ENCODE results near the gene WFDC13. TPM values are rescaled to one million over a fixed set of nuclear protein-coding genes. Genes with fewer than 3 reads are reported as not detected.

Gene WFDC13
- total RNA-seq, 4 donors from 2014 or later, result not detected

DNA sequence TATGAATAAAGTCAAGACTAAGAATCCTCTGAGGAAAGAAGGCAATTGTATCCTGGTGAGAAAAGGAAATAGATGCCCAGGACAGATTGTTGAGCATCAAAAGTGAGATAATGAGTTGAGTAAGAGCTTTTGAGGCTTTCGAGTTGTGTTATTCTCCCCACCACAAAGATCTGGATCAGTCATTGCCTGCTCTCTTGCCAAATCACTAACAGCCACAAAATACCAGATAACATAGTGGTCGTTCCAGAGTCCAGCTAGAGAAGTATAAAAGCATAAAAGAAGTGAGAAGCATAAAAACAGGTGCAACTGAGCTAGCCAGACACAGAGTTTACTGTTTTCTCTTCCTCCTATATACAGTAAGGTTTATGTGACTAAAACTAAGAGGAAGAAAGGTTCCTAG, 25.2 kb downstream of the WFDC13 start:
- no peaks in the 10 kb centered on the region for H3K27me3 ChIP-seq
- DNase-seq, result no peak

DNA sequence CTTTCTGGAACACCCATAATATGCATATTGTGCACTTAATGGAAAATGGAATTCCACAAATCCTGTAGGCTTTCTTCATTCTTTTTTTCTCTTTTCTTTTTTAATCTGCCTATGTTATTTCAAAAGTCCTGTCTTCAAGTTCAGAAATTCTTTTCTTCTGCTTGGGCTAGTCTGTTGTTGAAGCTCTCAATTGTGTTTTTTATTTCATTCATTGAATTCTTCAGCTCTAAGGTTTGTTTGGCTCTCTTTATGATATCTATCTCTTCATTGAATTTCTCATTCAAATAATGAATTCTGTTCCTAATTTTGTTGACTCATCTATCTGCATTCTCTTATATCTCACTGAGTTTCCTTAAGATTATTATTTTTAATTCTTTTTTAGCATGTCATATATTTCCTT, 30.4 kb downstream of the WFDC13 start:
- Histone ChIP-seq H3K9me3 (no peaks in the 10 kb centered on the region), H3K27me3 (no peaks in the 10 kb centered on the region), H3K4me3 (no peak overlapping the region), H3K36me3 (no peaks in the 10 kb centered on the region), H3K4me1 (no peaks in the 10 kb centered on the region), H3K27ac (no peak overlapping the region)
- TF ChIP-seq, protein P1, sequence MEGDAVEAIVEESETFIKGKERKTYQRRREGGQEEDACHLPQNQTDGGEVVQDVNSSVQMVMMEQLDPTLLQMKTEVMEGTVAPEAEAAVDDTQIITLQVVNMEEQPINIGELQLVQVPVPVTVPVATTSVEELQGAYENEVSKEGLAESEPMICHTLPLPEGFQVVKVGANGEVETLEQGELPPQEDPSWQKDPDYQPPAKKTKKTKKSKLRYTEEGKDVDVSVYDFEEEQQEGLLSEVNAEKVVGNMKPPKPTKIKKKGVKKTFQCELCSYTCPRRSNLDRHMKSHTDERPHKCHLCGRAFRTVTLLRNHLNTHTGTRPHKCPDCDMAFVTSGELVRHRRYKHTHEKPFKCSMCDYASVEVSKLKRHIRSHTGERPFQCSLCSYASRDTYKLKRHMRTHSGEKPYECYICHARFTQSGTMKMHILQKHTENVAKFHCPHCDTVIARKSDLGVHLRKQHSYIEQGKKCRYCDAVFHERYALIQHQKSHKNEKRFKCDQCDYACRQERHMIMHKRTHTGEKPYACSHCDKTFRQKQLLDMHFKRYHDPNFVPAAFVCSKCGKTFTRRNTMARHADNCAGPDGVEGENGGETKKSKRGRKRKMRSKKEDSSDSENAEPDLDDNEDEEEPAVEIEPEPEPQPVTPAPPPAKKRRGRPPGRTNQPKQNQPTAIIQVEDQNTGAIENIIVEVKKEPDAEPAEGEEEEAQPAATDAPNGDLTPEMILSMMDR (IDR thresholded peaks at IDR 0.05), result no peak
- no peak for TF ChIP-seq POLR2A (IDR thresholded peaks at IDR 0.05)
- DNase-seq, result no peak

More for the DNA sequence above, 25.2 kb downstream of the WFDC13 start:
- Histone ChIP-seq H3K36me3 (no peaks in the 10 kb centered on the region), H3K9me3 (no peaks in the 10 kb centered on the region), H3K4me1 (no peaks in the 10 kb centered on the region), H3K27ac (no peak overlapping the region), H3K4me3 (no peak overlapping the region)
- no peak for TF ChIP-seq POLR2A (IDR thresholded peaks at IDR 0.05)
- TF ChIP-seq, protein P1 (IDR thresholded peaks at IDR 0.05), result no peak

DNA sequence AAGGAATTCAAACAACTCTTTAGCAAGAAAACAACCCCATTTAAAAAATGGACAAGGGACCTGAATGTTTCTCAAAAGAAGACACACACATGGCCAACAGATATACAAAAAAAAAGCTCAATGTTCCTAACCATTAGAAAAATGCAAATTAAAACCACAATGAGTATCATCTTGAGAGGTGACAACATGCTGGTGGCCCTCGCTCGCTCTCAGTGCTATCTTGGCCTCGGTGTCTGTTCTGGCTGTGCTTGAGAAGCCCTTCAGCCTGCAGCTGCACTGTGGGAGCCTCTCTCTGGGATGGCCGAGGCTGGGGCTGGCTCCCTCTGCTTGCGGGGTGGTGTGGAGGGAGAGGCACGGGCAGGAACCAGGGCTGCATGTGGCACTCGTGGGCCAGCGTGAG, 33.7 kb downstream of the WFDC13 start:
- no peak for DNase-seq
- Histone ChIP-seq H3K9me3 (no peaks in the 10 kb centered on the region), H3K4me1 (no peaks in the 10 kb centered on the region)

DNA sequence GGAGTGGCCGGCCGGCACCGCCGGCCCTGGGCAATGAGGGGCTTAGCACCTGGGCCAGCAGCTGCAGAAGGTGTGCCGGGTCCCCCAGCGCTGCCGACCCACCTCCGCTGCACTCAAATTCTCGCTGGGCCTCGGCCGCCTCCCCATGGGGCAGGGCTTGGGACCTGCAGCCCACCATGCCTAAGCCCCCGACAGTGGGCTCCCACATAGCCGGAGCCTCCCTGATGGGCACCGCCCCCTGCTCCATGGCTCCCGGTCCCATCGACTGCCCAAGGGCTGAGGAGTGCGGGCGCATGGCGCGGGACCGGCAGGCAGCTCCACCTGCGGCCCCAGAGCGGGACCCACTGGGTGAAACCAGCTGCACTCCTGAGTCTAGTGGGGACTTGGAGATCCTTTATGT, 34.1 kb downstream of the WFDC13 start:
- Histone ChIP-seq H3K36me3 (no peaks in the 10 kb centered on the region), H3K9me3 (no peaks in the 10 kb centered on the region), H3K27ac (no peak overlapping the region), H3K27me3 (no peaks in the 10 kb centered on the region), H3K4me3 (no peak overlapping the region), H3K4me1 (no peaks in the 10 kb centered on the region)
- TF ChIP-seq, protein P1 (IDR thresholded peaks at IDR 0.05), result no peak
- TF ChIP-seq POLR2A (IDR thresholded peaks at IDR 0.05), result no peak
- DNase-seq, result no peak

More for the DNA sequence above, 33.7 kb downstream of the WFDC13 start:
- H3K36me3 ChIP-seq, result no peaks in the 10 kb centered on the region
- no peak overlapping the region for H3K4me3 ChIP-seq
- H3K27ac ChIP-seq, result no peak overlapping the region
- TF ChIP-seq, protein P1 (IDR thresholded peaks at IDR 0.05), result no peak
- TF ChIP-seq POLR2A (IDR thresholded peaks at IDR 0.05), result no peak
- H3K27me3 ChIP-seq, result no peaks in the 10 kb centered on the region

DNA sequence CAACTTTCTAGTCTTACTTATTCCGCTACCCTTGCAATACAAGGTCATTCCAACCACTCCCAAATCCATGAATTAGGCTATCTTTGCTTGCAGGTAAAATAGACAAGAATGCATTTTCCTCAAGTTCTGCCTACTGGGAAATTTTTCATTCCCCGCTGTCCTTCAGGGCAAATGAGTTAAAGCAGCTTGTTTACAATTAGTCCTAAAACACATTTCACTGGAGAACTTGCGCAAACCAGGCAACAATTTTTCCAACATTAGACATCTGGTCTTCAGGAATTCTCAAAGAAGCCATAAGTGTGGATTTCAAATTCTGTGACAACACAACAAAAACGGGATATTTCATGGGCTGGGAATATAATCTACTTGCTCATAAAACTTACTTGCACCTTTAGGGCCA, 40.8 kb downstream of the WFDC13 start:
- Histone ChIP-seq H3K9me3 (no peaks in the 10 kb centered on the region), H3K36me3 (no peaks in the 10 kb centered on the region), H3K27me3 (no peaks in the 10 kb centered on the region), H3K27ac (no peak overlapping the region), H3K4me1 (no peaks in the 10 kb centered on the region), H3K4me3 (no peak overlapping the region)
- no peak for TF ChIP-seq POLR2A (IDR thresholded peaks at IDR 0.05)
- TF ChIP-seq, protein P1 (IDR thresholded peaks at IDR 0.05), result no peak
- DNase-seq, result no peak

DNA sequence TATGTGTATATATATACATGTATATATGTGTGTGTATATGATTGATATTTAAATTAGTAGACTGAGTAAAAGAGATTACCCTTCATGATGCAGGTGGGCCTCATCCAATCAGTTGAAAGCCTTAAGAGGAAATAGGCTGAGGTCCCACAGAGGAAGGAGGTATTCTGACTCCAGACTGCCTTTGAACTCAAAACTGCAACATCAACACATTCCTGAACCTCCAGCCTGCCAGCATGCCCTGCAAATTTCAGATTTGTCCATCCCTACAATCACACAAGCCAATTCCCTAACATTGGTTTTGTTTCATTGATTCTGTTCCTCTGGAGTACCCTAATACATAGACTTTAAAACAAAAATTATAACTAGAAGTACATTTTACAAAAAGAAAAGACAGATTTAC, 43.2 kb downstream of the WFDC13 start:
- no peak overlapping the region for H3K27ac ChIP-seq
- TF ChIP-seq POLR2A (IDR thresholded peaks at IDR 0.05), result no peak
- TF ChIP-seq, protein P1 (IDR thresholded peaks at IDR 0.05), result no peak
- no peak overlapping the region for H3K4me3 ChIP-seq
- no peaks in the 10 kb centered on the region for H3K4me1 ChIP-seq
- H3K9me3 ChIP-seq, result no peaks in the 10 kb centered on the region
- no peaks in the 10 kb centered on the region for H3K36me3 ChIP-seq
- DNase-seq, result no peak
- no peaks in the 10 kb centered on the region for H3K27me3 ChIP-seq
